Endothelial cell (in vitro differentiated cells): ENCODE measurements around the gene RND1. TPM values are rescaled to one million over a fixed set of nuclear protein-coding genes. Genes with fewer than 3 reads are reported as not detected.
A peak's percentile ranks its signal among the peaks of the same experiment; 100 is the strongest.

Experiments used
- DNase-seq: peaks from one replicate; pipeline ENCODE4 v3.0.0; 2021; ENCODE audit warnings: low spot score
- H3K27ac Mint-ChIP-seq: one replicate; pipeline ENCODE4 v1.8.0; 2021; ENCODE audit warnings: mixed read lengths, inconsistent platforms; ENCODE audit not compliant: unreplicated experiment
- H3K27me3 Mint-ChIP-seq: one replicate; pipeline ENCODE4 v1.8.0; 2021; ENCODE audit warnings: mild to moderate bottlenecking, moderate library complexity, mixed read lengths, inconsistent platforms; ENCODE audit not compliant: unreplicated experiment
- H3K36me3 Mint-ChIP-seq: one replicate; pipeline ENCODE4 v1.8.0; 2021; ENCODE audit warnings: mild to moderate bottlenecking, low read depth, mixed read lengths, inconsistent platforms; ENCODE audit not compliant: unreplicated experiment
- H3K4me1 Mint-ChIP-seq: one replicate; pipeline ENCODE4 v1.8.0; 2021; ENCODE audit warnings: mild to moderate bottlenecking, mixed read lengths, inconsistent platforms; ENCODE audit not compliant: unreplicated experiment
- H3K4me3 Mint-ChIP-seq: one replicate; pipeline ENCODE4 v1.8.0; 2021; ENCODE audit warnings: mild to moderate bottlenecking, mixed read lengths, inconsistent platforms; ENCODE audit not compliant: unreplicated experiment
- H3K9me3 Mint-ChIP-seq: one replicate; pipeline ENCODE4 v1.8.0; 2021; ENCODE audit warnings: mixed read lengths, inconsistent platforms; ENCODE audit not compliant: unreplicated experiment
- CTCF ChIP-seq: fragments of 200-600 bp; sonication (generic); IDR thresholded peaks from one replicate; pipeline ENCODE4 v1.5.0; 2021; ENCODE audit warnings: antibody characterized with exemption; ENCODE audit not compliant: unreplicated experiment
- total RNA-seq: library from RNA; stranded (reverse); fragmentation: NEBNext Ultra II Directional; extraction: Animal tissue kit (Norgen Biotek cat#: 25700); gene quantifications from one replicate; pipeline ENCODE4 v1.2.1, GENCODE V29; 2021; ENCODE audit not compliant: unreplicated experiment

RND1 gene
- total RNA-seq, 1 donor from 2014 or later, result 1.0 TPM

DNA sequence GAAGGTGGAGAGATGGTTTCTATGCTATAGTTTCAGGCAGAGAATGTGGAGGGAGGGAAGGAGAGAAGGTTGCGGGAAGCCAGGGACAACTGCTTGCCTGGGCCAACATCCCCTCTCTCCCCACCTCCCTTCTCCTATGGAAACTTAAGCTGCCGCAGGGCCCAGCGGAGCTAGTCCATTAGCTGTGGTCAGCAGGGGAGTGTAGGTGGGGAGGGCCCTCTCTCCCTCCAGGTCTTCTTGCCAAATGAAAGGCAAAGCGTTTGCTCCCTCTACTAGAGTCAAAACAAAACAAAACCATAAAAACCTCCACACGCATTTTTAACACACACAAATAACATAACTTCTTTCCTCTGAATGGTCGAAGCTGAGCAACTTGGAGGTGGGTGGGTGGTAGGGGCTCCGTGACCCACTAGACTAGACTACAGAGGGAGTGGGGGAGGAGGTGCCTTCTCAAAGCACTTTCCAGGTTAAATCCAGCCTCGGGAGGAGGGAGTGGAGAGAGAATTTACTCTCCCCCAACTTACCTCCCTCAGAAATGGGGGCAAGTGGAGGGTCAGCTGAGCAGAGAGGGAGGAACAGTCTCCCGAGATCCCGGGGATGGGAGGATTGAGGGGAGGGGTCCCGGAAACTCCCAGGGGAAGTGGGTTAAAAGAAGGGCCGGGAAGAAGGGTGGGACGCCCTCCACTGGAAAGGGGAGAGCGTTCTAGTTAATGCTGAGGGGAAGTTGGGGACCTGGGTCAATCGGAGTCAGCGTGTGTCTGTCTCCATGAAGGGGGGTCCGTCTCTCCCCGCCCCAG, 52.0 kb downstream of the RND1 start:
- Mint-ChIP-seq H3K27me3 (peaks cover 12% of the 10 kb centered on the region), H3K36me3 (peaks cover 10% of the 10 kb centered on the region), H3K27ac (peak overlapping the region; percentile 52), H3K9me3 (no peaks in the 10 kb centered on the region), H3K4me3 (peak overlapping the region; percentile 92), H3K4me1 (peaks cover 35% of the 10 kb centered on the region)
- TF ChIP-seq CTCF, result no peak
- DNase-seq, result peak; percentile 20

DNA sequence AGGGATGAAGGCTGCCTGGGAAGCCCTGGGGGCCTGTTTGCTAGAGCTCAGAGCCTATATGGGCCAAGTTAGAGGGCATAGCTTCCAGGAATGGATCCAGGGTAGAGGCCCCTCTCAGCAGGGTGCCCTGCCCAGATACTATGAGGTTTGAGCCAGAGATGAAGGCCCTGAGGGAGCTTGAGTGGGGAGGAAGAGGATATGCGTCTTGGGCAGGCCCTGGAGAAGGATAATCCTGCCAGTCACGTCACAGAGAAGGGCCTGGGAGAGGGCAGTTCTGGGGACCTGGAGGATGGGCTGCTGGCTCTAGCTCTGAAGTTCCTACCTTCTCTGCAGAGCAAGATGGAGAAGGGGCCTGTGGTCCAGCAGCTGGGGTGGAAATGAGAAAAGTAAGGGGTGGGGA, 53.3 kb downstream of the RND1 start:
- no peak for TF ChIP-seq CTCF
- no peak overlapping the region for H3K4me3 Mint-ChIP-seq
- H3K27me3 Mint-ChIP-seq, result peaks cover 12% of the 10 kb centered on the region

DNA sequence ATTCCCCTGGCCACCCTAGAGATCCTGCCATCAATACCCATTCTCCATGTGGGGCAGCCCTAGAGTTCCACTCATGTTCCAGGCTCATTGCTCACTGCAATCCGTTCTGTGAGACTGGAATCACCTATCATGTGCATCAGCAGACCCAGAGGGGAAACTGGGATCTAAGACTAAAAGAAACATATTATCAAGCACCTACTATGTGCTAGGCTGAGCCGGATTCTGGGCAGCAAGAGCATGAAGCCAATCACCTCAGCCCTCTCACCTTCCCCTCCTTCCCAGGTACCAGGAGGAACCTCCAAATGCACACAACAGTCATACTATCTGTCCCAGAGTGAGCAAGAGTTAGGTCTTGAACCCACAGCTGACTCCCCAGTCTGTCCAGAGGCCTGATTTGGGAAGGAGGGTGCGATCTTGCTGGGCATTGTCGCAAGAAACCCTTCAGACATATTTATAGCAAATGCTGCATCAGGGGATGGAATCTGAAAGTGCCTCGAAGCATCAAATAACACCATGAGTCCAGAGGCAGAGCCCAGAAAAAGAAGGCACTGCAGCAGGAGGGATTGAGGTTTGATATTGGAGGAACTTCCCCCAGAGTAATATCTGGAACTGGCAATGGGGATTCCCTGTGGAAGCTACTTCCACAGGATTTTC, 54.1 kb downstream of the RND1 start:
- TF ChIP-seq CTCF, result no peak
- Mint-ChIP-seq H3K9me3 (no peaks in the 10 kb centered on the region), H3K27ac (no peak overlapping the region), H3K4me1 (peaks cover 26% of the 10 kb centered on the region), H3K27me3 (peaks cover 12% of the 10 kb centered on the region), H3K4me3 (no peak overlapping the region), H3K36me3 (peaks cover 4% of the 10 kb centered on the region)
- no peak for DNase-seq

More for the DNA sequence above, 53.3 kb downstream of the RND1 start:
- DNase-seq, result no peak
- H3K27ac Mint-ChIP-seq, result no peak overlapping the region
- H3K36me3 Mint-ChIP-seq, result peaks cover 10% of the 10 kb centered on the region
- no peaks in the 10 kb centered on the region for H3K9me3 Mint-ChIP-seq
- peaks cover 32% of the 10 kb centered on the region for H3K4me1 Mint-ChIP-seq

DNA sequence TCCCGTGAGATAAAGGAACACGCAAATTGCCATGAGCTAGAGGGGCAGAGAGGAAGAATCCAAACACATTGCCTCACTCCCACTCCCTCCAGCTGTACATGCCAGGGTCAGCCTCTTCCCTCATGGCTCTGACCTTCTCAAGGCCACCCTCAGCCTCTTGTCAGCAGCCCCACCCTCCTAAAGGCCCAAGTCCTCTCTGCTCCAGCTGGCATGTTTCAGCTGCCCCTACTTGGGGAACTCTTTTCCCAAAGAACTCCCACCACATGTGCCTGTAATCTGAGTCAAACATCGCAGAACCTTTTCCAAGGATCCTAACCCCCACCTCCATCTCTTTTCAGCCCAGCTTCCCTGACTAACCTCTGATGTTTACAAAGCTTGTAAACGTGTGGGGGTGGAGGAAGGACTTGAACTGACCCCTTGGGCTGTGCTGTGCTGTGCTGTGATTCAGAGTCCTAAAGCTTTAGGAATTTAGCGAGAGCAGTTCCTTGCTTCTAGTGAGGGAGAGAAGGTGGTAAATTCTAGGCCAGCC, 54.7 kb downstream of the RND1 start:
- no peaks in the 10 kb centered on the region for H3K9me3 Mint-ChIP-seq
- TF ChIP-seq CTCF, result no peak
- peaks cover 12% of the 10 kb centered on the region for H3K27me3 Mint-ChIP-seq
- peaks cover 21% of the 10 kb centered on the region for H3K4me1 Mint-ChIP-seq
- H3K4me3 Mint-ChIP-seq, result no peak overlapping the region
- H3K36me3 Mint-ChIP-seq, result no peaks in the 10 kb centered on the region
- H3K27ac Mint-ChIP-seq, result no peak overlapping the region
- no peak for DNase-seq

- DNase-seq, result no peak
- TF ChIP-seq CTCF, result no peak
- Mint-ChIP-seq H3K4me3 (no peak overlapping the region), H3K4me1 (peaks cover 9% of the 10 kb centered on the region), H3K27ac (no peak overlapping the region), H3K9me3 (no peaks in the 10 kb centered on the region), H3K27me3 (peaks cover 5% of the 10 kb centered on the region), H3K36me3 (no peaks in the 10 kb centered on the region)
Observed at GRCh38 chr12:48807981-48808380, 57.7 kb downstream of the RND1 start.
